ENCODE measurements around the gene PRDM10.

- TF ChIP-seq, protein P1, sequence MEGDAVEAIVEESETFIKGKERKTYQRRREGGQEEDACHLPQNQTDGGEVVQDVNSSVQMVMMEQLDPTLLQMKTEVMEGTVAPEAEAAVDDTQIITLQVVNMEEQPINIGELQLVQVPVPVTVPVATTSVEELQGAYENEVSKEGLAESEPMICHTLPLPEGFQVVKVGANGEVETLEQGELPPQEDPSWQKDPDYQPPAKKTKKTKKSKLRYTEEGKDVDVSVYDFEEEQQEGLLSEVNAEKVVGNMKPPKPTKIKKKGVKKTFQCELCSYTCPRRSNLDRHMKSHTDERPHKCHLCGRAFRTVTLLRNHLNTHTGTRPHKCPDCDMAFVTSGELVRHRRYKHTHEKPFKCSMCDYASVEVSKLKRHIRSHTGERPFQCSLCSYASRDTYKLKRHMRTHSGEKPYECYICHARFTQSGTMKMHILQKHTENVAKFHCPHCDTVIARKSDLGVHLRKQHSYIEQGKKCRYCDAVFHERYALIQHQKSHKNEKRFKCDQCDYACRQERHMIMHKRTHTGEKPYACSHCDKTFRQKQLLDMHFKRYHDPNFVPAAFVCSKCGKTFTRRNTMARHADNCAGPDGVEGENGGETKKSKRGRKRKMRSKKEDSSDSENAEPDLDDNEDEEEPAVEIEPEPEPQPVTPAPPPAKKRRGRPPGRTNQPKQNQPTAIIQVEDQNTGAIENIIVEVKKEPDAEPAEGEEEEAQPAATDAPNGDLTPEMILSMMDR (IDR thresholded peaks at IDR 0.05), result no peak
- TF ChIP-seq POLR2A (IDR thresholded peaks at IDR 0.05), result no peak
Measured at GRCh38 chr11:129888451-129888850, 114.2 kb downstream of the PRDM10 start.

Measured in right lobe of liver (tissue), 4 donors.